GM18517 (cell line): ENCODE measurements around the gene KCNJ18.
"Not testable (repeated sequence)": the region's sequence is repeated elsewhere in the genome, so short reads cannot be mapped to it uniquely, and the experiment has no call there.

Source experiments
- ATAC-seq: cut with Tn5 transposase; IDR thresholded peaks from one replicate; pipeline ENCODE4 v1.9.1; 2021; ENCODE audit warnings: mild to moderate bottlenecking, moderate library complexity; ENCODE audit not compliant: unreplicated experiment

KCNJ18 gene

DNA sequence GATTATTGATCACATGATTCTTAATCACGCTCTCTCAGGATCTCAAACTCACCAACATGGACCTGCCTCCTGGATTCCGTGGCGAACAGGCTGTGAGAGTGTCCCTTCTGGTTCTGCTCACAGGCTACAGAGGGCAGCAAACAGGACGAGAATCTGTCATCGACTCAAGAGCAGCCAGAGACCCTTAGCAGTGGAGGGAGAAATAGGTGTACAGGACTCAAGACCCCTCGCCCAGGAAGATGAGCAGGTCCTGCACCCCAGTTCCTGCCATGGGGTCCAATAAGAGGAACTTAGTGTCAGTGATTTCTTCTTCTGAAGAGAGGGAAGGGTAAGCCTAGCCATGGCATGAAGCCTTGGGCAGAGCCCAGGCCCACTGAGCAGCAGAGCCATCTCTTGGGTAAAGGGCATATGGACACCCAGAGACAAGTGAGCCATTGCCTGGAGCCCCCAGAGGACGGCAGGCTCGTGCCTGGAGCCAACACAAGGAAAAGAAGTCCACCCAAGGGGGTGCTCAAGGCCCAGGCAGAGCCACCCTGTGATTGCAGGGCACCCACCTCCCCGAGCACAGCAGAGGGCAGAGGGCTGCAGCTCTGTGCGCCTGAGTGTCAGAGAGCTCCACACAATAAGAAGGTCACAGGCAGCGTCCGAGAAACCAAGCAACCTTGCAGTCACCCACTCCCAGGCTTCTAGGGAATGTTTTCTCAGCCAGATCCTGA is 27.3 kb downstream of the KCNJ18 start:
- not testable (repeated sequence) for ATAC-seq

- ATAC-seq = not testable (repeated sequence)
Measured at GRCh38 chr17:21720566-21720965, 28.2 kb downstream of the KCNJ18 start.

DNA sequence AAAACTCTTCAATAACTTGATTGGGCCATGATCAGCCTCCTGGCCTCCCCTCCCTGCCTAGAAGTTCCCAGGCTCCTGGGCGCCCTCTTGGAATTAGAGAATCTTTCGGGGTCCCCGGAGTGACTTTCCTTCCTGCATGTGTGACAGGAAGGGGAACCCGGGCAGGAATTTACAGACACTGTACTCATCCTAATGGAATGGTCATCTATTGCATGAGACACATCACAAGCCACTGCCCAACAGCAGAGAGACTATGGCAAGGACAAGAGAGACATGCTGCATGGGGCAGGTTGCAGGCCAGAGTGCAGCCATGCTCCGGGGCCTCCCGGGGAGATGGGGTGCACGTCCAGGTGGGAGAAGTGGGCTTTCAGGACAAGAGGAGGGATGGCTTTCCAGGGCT is 29.9 kb downstream of the KCNJ18 start:
- not testable (repeated sequence) for ATAC-seq

GRCh38 chr17:21724216-21725006 is 32.1 kb downstream of the KCNJ18 start:
- ATAC-seq = not testable (repeated sequence)

- ATAC-seq = not testable (repeated sequence)
Measured at GRCh38 chr17:21731076-21731475, 38.8 kb downstream of the KCNJ18 start.

- ATAC-seq = not testable (repeated sequence)
Measured at GRCh38 chr17:21733931-21734330, 41.6 kb downstream of the KCNJ18 start.

DNA sequence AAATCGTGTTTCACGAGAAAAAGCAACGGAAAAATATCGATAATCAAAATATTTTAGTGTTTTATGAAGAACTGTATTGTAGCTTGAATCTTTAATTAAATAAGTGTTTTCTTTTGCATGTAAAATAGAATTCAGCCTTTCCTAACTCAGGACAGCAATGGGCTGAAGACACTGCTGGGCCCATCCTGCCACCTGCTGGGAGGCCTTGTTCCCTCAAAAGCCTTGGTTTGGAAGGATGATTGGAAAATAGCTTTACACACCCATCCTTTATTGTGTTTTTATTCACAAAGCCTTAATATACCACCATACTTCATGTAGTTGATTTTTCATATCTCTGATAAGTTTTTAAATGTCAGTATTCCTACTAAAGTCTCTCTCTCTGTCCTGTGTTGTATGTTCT is 43.5 kb downstream of the KCNJ18 start:
- not testable (repeated sequence) for ATAC-seq

DNA sequence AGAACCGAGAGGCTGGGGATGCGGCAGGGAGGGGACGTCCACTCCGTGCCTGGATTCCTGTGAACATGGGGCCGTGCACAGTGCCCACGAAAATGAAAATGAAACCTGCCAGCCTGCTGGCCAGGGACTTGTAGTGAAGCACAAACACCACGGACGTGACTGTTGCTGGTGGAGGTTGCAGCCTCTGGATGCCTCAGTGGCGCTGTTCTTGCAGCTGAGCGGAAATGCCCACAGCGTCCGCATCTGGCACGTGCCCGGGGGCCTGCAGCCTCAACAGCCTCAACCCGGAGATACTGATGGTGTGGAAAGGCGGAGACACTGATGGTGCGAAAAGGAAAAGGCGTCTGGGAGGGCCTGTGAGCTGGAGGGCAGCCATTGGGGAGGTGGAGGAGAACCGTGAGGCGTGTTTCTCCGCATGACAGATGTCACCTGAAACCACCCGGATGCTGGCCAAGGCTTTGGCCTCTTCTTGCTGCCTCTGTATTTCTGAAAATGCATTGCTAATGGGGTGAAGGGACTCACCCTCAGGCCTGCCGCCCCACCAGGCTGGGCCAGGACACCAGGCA is 44.8 kb downstream of the KCNJ18 start:
- ATAC-seq = not testable (repeated sequence)

DNA sequence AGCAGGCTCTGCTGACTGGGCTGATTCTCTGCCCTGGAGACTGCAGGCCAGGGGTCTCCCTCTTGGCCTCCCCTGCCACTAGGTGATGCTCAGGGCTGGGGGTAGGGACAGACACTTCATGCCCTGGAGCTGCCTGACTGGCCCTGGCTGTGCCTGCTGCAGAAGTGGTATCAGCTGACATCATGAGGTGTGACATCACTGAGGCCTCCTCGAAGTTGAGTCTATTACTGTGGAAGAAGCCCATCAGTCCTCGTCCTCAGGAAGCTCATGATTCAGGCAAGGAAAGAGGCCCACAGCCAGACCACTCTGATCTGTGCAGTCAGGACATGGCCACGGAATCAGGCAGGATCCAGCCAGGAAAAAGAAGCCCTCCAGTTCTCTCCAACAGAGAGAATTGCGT is 45.9 kb downstream of the KCNJ18 start:
- not testable (repeated sequence) for ATAC-seq

DNA sequence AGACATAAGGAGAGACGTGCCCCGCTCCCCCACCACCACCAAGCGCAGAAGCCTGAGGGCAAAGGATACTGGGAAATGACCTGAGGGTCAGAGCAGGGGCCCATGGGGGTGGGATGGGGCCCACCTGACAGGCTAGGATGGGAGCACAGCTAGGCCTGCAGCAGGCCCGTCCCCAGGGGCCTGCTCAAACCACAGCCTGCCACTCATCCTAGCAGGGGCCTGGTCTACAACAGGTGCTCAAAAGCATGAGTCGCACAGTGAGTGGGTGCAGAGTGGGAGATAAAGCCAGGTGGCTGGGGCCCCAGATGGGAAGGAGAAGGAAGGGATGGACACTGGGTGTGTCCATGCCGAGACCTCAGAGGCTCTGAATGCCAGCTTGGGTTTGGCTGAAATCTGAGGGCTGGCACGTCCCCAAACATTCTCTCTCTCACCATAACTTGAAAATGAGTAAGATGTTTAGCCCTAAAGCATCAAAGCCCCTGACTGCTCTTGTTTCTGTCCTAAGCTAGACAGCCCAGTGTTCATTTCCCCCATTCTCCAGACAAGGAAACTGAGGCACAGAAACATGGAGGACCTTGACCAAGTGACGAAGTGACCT is 46.7 kb downstream of the KCNJ18 start:
- ATAC-seq = peak; percentile 56

DNA sequence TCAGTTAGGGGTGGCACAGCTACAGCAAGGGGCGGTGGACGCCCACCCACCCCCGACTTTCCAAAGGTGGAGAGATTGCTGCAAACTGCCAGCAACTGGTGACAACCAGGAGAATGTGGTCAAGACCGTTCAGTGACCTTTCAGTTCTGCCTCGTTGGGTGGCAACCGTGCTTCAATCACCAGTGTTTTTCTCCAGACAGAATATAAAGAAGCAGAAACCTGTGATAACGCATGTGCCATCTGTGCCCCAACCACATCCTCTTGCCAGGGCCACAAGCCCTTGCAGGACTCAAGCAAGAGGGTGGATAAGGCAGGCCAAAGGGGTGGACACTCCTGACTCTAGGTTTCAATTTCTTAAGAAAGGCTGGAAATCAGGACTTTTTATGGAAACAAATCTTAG is 47.2 kb downstream of the KCNJ18 start:
- peak; percentile 76 for ATAC-seq

- ATAC-seq = not testable (repeated sequence)
Measured at GRCh38 chr17:21740836-21741235, 48.5 kb downstream of the KCNJ18 start.

GRCh38 chr17:21741520-21741919 is 49.2 kb downstream of the KCNJ18 start:
- ATAC-seq = not testable (repeated sequence)

GRCh38 chr17:21742326-21742725 is 50.0 kb downstream of the KCNJ18 start:
- ATAC-seq = no peak

- not testable (repeated sequence) for ATAC-seq
Measured at GRCh38 chr17:21744151-21744550, 51.8 kb downstream of the KCNJ18 start.

DNA sequence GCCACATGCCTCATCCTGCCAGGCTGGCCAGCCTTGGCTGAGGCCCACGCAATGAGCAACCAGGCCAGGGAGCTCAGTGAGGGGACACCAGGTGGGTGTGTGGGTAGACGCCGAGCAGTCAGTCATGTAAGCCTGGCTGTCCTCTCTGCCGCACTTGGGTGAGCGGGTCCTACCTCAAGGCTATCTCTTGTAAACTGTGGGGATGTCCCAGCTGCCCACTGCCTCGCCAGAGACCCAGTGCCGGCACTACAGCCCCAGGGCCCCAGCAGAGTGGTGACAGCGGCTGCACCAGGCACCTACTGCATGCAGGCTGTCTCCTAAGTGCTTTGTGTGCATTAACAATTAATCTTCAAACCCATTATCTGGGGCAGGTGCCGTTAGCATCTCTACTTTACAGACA is 52.3 kb downstream of the KCNJ18 start:
- not testable (repeated sequence) for ATAC-seq

GRCh38 chr17:21745385-21746054 is 53.2 kb downstream of the KCNJ18 start:
- ATAC-seq = not testable (repeated sequence)

GRCh38 chr17:21746415-21746814 is 54.1 kb downstream of the KCNJ18 start:
- ATAC-seq = not testable (repeated sequence)

DNA sequence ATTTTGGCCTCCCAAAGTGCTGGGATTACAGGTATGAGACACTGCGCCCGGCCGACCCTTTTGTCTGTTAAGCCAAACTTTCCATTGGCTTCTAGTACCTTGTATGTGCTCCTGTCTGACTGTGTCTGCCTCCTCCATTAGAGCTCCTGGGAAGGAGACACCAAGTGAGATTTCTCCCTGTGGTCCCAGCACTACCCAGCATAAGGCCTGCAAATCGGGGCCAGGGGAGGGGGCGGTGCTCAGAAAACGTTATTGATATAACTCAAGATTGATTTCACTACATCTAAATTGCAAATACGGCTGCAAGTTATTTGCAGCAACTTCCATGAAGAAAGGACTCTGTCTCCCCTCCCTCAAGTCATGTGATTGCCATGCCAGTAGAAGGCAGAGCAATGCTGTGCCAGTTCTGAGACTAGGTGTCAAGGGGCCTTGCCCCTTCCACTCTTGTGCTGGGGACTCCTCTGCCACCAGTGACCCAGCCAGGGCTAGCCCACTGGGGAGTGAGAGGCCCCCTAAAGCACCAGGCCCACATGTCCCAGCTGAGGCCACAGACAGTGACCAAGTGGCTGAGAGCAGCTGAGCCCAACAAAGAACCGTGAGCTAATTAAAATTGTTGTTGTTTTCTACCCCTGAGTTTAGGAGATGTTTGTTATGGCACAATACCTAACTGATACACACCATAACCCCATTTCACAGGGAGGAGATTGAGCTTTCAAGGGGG is 55.0 kb downstream of the KCNJ18 start:
- ATAC-seq = not testable (repeated sequence)

DNA sequence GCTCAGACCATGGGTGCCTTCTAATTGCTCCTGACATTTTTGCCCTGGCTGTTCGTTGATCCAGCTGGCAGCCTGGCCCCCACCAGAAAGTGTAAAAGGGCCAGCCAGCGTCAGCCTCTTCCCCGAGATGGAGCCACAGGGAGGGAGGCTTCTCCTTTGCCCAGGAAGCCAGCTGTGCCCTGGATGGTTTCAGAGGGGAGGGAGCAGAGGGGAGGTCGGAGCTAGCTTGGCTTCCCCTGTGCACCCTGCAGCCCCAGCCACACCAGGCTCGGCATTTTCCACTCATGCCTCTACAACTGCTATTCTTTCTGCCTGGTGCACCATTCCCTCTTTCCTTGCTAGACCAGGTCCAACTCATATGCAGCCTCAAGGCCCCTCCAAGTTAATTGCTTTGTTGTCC is 56.4 kb downstream of the KCNJ18 start:
- not testable (repeated sequence) for ATAC-seq
